GM18502 (cell line): ENCODE data around the gene LGMN.
"Not testable (repeated sequence)": the region's sequence is repeated elsewhere in the genome, so short reads cannot be mapped to it uniquely, and the experiment has no call there.

Source experiments
- ATAC-seq: cut with Tn5 transposase; IDR thresholded peaks from one replicate; pipeline ENCODE4 v1.9.1; 2021; ENCODE audit warnings: mild to moderate bottlenecking; ENCODE audit not compliant: unreplicated experiment, poor library complexity

LGMN gene

DNA sequence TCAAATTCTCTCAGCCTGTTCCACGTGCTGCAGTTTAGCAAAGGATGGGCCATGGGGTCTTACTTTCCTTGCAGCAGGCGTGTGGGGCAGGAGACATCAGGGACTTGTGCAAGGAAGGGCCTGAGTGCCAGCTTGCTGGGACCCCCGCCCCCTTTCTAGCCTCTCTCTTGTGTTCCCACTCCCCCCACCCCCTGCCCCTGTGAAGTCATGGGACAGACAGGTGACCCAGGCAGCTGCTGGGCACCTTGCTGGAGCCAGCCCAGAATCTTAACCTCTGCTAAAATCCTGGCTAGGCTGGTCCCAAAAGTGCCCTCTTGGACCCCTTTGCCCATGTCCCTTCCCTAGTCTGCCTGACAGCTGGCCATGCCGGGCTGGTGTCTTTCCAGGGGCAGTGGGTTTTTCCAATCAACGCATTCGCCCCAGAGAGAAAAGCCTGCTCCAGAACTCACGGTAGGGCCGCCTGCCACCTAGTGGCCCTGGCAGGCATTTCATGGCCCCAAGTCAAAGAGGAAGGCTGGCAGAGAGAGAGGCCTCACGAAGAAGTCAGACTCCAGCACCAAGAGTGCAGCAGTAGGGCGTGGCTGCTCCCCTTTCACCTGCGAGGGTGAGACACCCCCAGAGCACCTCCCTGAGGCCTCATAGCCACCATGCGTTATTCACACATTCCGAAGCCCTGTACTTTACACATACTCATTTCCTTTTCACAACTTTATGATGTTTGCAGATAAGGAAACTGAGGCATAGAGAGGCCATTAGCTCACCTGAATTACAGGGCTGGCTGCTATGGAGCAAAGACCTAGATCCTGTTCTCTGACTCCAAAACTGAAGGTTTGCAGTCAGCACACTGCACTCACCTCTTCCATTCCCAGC, 67.4 kb downstream of the LGMN start:
- ATAC-seq: peak; percentile 37

DNA sequence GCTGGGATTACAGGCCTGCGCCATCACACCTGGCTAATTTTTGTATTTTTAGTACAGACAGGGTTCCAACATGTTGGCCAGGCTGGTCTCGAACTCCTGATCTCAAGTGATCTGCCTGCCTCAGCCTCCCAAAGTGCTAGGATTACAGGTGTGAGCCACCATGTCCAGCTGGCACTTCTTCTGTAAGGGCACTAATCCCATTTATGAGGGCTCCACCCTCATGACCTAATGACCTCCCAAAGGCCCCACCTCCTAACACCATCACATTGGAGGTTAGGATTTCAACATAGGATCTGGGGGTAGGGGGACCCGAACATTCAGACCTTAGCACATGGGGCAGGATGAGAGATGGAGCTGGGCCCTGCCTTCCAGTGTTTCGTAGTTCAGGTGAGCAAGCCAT, 68.1 kb downstream of the LGMN start:
- ATAC-seq: not testable (repeated sequence)

DNA sequence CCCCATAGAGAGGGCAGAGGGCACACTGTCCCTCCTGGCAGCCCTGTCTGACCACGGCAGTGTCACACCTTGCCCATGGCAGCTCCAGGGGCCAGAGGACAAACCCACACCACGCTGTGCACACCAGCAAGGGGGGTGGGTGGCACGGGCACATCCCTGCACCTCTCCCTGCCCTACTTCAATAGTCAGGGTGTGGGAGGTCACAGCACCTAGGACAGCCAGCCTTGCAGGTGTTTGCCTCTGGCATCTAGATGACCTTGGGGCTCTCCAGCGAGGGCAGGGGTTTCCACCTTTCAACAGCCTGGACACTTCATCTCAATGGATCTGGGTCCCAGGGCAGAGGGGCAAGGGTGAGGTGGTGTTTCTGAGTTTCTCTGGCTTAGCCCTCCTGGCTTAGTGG, 69.2 kb downstream of the LGMN start:
- no peak for ATAC-seq

DNA sequence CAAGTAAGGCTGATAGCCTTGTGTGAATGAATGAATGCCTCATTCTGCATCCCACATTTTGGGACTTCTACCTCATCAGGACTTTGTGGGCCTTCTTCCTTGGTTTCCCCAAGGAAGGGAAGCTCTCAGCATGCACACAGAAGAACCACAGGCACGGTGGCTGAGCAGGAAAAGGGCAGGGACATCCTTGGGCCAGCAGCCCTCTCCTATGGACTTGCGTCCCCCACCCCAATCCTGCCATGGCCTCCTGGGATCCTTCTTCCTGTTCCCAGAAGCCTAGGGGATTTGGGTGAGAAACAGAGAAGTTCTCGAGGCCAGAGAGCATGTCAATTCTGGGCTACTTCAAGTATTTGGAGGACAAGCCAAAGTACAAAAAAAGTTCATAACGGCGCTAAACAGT, 69.7 kb downstream of the LGMN start:
- ATAC-seq: no peak

DNA sequence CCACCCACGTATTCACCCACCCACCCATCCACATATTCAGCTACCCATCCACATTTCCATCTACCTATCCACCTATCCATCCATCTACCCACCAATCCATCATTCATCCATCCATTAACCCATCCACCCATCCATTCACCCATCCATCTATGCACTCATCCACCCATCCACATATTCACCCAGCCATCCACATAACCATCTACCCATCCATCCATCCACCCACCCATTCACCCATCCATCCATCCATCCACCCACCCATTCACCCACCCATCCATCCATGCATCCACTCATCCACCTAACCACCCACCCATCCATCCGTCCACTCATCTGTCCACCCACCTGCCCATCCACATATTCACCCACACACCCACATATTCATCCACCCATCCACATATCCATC, 70.5 kb downstream of the LGMN start:
- ATAC-seq: no peak

DNA sequence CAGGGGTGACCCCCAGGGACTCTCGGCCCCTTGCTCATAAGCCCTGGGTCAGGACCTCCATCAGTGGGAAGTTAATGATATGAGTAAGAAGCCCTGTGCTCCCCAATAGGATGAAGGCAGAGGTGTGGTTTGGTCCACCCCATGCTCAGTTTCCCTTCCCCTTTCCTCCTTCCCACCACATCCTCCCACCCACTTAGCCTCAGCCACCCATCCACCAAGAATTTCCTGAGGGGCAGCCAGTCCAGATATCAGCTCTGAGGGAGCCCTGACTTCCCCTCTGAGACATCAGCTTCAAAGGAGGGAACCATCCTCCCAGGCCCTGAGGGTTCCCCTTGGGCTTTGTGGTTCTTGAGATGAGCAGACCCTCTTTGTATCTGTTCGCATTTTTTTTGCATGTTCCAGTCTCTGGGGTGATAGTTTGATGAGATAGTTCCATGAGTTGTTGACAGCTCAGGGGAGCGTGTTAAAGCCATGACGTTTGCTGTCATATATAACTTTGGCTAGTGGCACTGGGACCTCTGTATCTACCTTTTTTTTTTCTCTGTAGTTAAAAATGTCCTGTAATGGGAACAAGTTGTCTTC, 71.2 kb downstream of the LGMN start:
- ATAC-seq: peak; percentile 84

DNA sequence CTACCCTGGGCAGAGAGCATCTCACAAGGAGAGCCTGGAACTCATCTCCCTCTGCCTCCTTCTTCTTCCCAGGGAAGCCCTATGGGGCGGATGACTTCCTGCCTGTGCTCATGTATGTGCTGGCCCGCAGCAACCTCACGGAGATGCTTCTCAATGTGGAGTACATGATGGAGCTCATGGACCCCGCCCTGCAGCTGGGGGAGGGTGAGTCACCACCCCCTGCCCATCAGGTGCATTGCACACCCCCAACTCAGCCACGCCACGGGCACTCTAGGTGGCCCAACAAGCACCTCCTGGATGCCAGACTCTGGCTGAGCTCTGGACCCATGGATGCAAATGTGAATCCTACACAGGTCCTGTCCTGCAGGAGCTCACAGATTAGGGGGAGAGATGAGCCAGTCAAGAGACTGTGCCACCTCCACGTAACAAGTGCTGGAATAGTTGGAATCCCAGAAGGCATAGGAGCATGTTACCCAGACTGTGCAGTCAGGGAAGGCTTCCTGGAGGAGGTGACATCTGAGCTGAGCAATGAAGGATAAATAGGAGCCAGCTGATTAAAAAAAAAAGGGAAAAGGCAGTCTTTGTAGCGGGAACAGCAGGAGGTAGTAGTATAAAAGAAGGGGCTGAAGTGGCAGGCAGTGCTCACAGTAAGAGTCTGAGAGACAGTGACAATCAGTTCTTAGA, 71.9 kb downstream of the LGMN start:
- ATAC-seq: no peak

DNA sequence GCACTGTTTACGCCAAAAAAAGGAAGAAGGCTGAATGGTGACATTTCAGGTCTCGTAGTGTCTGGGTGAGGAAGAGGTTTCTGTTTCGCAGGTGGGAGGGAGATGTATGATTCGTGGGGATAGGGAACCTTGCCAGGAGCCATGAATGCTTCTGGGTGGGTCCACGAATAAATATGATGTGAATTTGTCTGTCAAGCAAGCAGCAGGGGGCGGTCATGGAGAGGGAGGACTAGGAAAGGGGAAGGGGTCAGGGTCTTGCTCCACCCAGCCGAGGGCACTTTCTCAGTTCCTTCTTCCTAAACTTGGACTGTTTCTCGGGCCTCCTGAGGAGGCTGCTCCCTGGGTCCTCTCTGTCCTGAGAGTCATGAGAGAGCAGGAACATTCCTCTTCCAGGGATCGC, 72.5 kb downstream of the LGMN start:
- ATAC-seq: no peak

DNA sequence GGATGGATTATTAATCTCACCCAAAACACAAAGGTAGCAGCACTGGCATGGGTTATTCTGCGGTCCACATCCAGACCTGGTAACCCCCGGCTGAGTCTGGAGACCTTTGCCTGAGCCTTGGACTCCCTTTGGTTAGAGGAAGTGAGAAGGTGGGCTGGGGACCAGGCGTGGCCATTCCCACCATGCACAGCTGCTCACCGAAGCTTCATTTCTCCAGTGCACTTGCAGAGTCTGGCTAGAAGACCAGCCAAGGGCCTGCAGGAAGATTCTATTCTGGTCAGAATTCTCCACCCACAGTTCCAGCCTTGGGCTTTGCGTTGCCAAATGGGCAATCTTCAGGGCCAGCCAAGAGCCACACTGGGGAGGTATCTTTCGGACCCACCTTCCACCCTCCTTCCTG, 73.0 kb downstream of the LGMN start:
- no peak for ATAC-seq

DNA sequence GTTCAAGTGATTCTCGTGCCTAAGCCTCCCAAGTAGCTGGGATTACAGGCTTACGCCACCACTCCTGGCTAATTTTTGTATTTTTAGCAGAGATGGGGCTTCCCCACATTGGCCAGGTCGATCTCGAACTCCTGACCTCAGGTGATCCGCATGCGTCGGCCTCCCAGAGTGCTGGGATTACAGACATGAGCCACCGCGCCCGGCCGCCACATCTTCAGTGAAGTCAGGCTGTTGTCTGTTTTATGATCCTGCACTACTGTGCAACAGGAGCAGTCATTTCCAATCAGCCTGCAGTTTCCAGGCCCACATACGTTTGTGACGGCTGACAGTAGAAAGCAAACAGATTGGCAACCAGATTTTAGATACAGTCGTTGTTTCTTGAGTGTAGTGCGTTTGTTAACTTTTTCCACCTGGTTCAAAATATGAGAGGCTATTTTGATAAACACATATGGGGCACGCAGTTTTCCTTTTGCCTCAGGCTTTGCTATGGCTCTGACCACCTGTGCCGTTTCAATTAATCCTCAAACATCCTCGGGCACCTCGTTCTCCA, 74.8 kb downstream of the LGMN start:
- ATAC-seq: no peak

DNA sequence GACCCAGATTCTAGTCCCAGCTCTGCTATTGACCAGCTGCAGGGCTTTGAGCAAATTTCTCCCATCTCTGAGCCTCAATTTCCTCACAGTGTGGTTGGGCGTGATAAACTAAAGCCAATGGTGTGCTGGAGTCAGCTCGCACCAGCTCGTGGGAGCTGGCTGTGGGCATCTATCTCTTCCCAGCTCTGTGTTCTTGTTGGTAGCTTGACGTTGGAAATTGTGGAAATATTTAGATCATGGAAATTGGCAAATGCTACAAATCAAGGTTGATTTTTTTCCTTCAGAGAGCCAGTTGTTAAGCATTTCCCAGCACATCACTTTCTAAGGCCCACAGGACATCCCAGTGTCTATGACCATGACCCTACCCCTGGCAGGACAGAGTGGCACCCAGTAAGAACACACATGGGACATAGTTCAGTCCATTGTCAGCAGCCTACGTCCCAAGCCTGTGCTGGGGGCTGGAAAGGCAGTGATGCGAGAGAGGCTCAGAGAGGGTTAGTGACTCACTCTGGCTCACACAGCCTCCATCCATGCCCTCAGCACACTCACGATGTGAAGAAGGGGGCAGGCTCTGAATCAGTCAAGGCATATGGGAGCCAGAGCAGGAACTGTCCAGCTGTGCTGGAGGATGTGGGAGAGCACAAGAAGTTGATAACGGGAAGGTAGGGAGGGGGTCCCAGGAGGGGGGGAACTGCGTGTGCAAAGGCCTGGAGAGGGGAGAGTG, 77.6 kb downstream of the LGMN start:
- no peak for ATAC-seq

DNA sequence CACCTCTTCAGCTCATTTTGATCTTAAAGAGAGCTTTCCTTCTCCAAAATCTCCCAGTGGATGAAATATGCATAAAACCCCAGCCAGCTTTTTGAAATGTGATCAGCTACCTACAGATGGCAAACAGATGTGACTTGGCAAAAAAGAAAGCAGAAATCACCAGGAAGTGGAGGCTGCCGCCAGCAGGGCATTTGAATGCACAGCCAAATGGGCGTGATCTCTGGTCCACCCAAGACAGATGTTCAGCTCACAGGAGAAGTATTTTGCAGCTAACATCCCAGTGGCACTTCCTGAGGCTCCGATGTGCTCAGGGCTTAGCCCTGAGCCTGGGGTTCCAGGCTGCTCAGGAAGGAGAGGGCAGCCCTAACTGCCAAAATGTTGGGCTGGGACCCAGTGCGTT, 78.3 kb downstream of the LGMN start:
- no peak for ATAC-seq

DNA sequence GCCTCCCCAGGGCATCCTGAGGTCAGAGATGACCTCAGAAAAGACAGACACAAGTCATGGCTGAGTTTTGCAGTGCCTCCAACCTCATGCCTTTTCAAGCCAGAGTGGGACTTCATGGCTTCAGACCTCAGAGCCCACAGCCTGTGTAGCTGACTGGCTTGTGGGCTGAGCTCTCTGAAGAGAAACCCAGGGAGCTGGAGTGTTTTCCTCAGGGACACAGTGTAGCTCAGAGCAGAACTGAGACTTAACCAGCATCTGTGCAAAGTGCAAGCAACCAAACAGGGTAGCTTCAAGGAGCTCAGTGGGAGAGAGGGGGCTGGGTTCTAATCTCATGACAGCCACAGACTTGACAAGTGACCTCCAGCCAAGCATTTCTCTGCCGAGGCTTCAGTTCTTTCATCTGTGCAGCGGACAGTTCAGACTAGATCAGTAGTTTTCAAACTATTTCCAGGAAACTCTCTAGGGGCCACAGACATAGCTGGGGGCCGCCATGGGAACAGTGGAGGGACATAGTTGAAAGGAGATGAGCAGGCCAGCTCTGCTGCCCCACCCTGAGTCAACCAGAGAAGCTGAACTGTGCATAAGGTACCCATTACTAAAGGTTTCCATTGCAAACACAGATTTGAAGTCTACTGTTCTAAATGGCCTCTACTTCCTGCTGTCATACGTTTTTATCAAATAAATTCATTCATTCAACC, 80.0 kb downstream of the LGMN start:
- ATAC-seq: peak; percentile 57

DNA sequence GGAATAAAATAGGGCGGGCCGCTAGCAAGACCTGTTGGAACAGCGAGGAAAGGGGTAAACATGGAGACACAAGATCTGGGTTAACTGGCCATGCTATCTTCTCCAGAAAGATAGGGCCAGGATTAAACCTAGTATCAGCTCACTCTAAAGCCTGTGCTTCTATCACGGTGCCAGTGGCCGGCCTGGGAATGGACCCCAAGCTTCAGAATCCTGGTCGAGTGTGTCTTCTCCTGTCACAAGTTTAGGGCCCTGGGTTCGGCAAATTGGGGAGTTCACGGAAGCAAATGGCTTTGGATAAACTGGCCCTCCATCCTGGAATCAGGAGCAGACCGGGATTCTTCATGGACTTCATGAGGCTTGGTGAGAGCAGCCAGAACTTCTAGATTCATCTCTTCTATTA, 82.2 kb downstream of the LGMN start:
- ATAC-seq: no peak

DNA sequence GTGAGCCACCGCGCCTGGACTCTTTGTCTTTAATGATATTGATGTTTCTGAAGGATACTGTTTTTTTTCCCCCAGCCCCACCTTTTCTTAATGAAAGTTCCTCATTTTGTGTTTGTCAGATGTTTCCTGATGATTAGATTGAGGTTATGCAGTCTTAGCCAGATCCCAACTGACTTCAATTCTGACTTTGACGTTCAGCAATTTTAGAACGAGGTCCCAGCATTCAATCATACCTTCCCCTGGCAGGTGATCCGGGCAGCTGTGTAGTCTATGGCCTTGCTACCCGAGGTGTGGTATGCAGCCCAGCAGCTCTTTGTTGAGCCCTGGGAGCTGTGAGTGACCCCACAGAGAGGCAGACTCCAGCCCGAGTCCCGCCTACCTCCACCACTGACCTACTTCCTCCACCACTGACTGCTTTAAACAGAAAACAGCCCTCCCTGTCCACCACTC, 82.7 kb downstream of the LGMN start:
- no peak for ATAC-seq

DNA sequence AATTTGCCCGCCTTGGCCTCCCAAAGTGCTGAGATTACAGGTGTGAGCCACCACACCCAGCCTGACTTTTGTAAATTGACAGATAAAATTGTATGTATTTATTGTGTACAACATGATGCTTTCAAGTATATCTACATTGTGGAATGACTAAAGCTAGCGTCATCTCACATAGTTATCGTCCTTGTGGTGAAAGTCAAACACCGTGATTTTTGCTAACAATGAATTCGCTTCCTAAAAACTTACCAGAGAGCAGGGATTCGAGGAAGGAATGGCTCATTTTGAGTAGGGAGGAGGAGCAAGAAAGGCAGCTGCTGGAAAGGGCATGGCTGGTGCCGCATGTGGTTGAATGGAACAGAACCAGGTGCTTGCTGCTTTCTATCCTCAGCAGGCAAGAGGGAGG, 85.4 kb downstream of the LGMN start:
- no peak for ATAC-seq

DNA sequence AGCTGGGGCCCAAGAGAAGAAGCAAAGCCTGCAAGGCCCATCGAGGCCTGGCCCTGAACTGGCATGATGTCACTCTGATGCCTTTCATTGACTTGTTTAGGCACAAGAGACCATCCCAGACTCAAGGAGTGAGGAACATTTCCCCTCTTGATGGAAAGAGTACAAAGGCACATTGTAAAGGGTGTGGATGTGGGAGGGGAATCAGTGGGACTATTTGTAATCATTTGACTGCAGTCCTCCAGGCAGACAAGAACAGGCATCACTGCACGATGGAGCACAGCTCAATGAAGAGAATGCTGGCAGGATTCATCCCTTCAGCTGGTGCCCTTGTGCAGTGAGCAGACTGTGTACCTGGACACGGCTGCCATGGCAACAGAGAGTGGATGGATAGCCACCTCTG, 87.9 kb downstream of the LGMN start:
- no peak for ATAC-seq

DNA sequence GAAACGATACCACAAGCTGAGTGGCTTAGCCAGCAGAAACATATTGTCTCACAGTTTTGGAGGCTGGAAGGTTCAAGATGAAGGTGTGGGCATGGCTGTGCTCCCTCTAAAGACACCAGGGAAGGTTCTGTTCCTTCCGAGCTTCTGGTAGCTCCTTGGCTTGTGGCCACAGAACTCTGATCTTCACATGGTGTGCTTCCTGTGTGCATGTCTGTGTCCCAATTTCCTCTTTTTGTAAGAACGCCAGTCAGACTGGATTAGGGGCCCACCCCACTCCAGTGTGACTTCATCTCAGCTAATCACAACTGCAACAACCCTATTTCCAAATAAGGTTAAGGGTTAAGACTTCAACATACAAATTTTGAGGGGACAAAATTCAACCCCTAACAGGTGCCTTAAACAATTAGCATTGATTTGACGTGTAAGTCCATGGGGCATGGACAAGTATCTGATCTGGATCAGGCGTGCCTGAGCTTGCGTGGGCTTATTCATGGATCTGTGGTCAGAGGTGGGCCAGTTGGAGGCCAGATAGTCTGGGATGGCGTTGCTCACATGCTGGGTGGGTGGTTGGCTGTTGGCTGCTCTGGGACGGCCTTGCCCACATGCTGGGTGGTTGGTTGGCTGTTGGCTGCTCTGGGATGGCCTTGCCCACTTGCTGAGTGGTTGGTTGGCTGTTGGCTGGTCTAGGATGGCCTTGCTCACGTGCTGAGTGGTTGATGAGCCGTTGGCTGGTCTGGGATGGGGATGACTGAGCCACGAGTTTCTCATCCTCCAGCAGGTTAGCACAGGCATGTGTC, 88.5 kb downstream of the LGMN start:
- ATAC-seq: no peak

DNA sequence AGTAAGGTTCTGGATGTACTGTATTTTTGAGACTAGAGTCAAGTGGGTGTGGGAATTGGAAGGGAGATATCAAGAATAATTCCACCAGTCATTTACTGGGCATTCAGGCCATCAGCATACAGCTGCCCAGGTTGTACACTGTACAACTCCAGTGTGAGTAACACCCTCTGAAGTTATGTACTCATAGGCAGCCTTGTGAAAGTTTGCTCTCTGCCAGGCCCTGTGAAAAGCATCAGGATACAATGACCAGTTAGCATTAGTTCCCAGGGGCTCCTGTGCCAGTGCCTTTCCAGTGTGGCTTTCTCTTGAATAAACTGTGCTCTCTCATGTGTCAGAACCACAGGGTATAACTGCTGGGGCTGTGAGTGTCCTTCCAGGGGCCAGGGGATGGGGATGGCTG, 89.7 kb downstream of the LGMN start:
- no peak for ATAC-seq
